CD4-positive, alpha-beta T cell (primary cell): ENCODE data around the gene LYG1. TPM values are rescaled to one million over a fixed set of nuclear protein-coding genes. Genes with fewer than 3 reads are reported as not detected.

Experiments used
- ATAC-seq: fragments of 200-7000 bp; cut with Tn5 transposase; one replicate; pipeline ENCODE4 v1.10.0; 2022; ENCODE audit warnings: mild to moderate bottlenecking; ENCODE audit not compliant: poor library complexity
- CTCF ChIA-PET: fragments of 350-600 bp; sonication (Branson Sonifier 250); formaldehyde crosslinking; loops from one replicate; lab custom pipeline; 2021; ENCODE audit warnings: antibody characterized with exemption, inconsistent platforms; lab: Charles Lee
- POLR2A ChIA-PET: fragments of 350-600 bp; sonication (Branson Sonifier 250); formaldehyde crosslinking; loops from one replicate; lab custom pipeline; 2021; ENCODE audit warnings: antibody characterized with exemption, inconsistent platforms; lab: Charles Lee
- DNase-seq, 14 experiments: peaks; one replicate each; pipeline ENCODE4 v3.0.0-alpha.2; 2013 to 2020; ENCODE audit warnings: mixed read lengths in 2 of 14
- H3K27ac ChIP-seq, 2 donors: one replicate each; pipeline versions ENCODE4 v1.5.1 to v1.7.0; 2013; ENCODE audit warnings: low read length in 2 of 2, low read depth in 1 of 2, mild to moderate bottlenecking in 1 of 2
- H3K27me3 ChIP-seq, 2 experiments: 1 replicate in 1 of 2; 2 replicates in 1 of 2; pipeline versions ENCODE4 v1.6.1 to v1.7.0; 2013; ENCODE audit warnings: low read length in 2 of 2, control low read depth in 1 of 2, mild to moderate bottlenecking in 1 of 2, moderate library complexity in 1 of 2; ENCODE audit not compliant: insufficient read depth in 2 of 2, control insufficient read depth in 1 of 2
- H3K36me3 ChIP-seq: one replicate; pipeline ENCODE4 v1.6.1; 2013; ENCODE audit warnings: low read length, control low read depth; ENCODE audit not compliant: insufficient read depth
- H3K4me1 ChIP-seq: one replicate; pipeline ENCODE4 v1.6.1; 2013; ENCODE audit warnings: low read length, control low read depth; ENCODE audit not compliant: insufficient read depth
- H3K4me3 ChIP-seq: one replicate; pipeline ENCODE4 v1.5.1; 2013; ENCODE audit warnings: mild to moderate bottlenecking, low read length, moderate library complexity
- H3K9me3 ChIP-seq, 2 experiments: 1 replicate in 1 of 2; 2 replicates in 1 of 2; pipeline versions ENCODE4 v1.6.1 to v1.7.0; 2013; ENCODE audit warnings: low read length in 2 of 2, mild to moderate bottlenecking in 2 of 2, control low read depth in 1 of 2, moderate library complexity in 1 of 2; ENCODE audit not compliant: control insufficient read depth in 1 of 2, insufficient read depth in 1 of 2
- H3K27ac Mint-ChIP-seq: one replicate; pipeline ENCODE4 v1.8.0; 2020; ENCODE audit warnings: mixed read lengths
- H3K27me3 Mint-ChIP-seq: one replicate; pipeline ENCODE4 v1.8.0; 2021; ENCODE audit warnings: mixed read lengths
- H3K36me3 Mint-ChIP-seq: one replicate; pipeline ENCODE4 v1.8.0; 2021; ENCODE audit warnings: low read depth, mixed read lengths
- H3K4me1 Mint-ChIP-seq: one replicate; pipeline ENCODE4 v1.8.0; 2021; ENCODE audit warnings: low read depth, mixed read lengths
- H3K4me3 Mint-ChIP-seq: one replicate; pipeline ENCODE4 v1.8.0; 2020; ENCODE audit warnings: mild to moderate bottlenecking, mixed read lengths
- H3K9me3 Mint-ChIP-seq: one replicate; pipeline ENCODE4 v1.8.0; 2020; ENCODE audit warnings: mixed read lengths
- intact Hi-C, 2 experiments: fragments of 100-400 bp; cut with DNase I in 1 of 2; cut with micrococcal nuclease in 1 of 2; formaldehyde crosslinking; loops; one replicate each; pipeline versions ENCODE4 v1.15.1 to v1.9.0; 2023 to 2025; cut with DNase I, micrococcal nuclease
- total RNA-seq, 174 experiments: library from RNA in 2 of 174; stranded (reverse) in 2 of 174; gene quantifications; one replicate each; pipeline ENCODE4 v1.2.3 and lab custom pipeline; 2021 to 2026
- TF ChIP-seq, protein P1 (sequence below): fragments of 200-600 bp; IDR thresholded peaks from one replicate; pipeline ENCODE4 v1.8.0; 2022; ENCODE audit warnings: antibody characterized with exemption, mild to moderate bottlenecking

LYG1 gene
- total RNA-seq, 2 experiments from 2014 or later: 0.71 to 1.3 TPM

DNA sequence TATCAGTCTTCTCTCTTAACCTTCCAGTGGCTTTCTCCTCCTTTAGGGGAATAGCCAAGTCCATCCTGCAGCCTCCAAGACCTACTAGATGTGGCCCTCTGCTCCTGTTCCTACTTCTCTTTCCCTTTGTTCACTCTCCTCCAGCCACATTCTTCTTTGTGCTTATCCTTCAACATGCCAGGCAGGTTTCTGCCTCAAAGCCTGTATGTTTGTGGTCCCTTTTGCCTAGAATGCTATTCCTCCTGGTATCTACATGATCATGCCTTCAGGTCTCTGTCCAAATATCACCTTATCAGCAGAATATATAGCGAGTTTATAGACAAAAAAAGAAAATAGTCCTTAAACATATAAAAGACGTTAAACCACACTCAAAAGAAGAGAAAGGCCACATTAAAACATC lies 51.0 kb downstream of the LYG1 start:
- no peak overlapping the region for H3K27ac ChIP-seq
- POLR2A ChIA-PET: no interaction called here
- H3K27me3 Mint-ChIP-seq: no peaks in the 10 kb centered on the region
- TF ChIP-seq, protein P1, sequence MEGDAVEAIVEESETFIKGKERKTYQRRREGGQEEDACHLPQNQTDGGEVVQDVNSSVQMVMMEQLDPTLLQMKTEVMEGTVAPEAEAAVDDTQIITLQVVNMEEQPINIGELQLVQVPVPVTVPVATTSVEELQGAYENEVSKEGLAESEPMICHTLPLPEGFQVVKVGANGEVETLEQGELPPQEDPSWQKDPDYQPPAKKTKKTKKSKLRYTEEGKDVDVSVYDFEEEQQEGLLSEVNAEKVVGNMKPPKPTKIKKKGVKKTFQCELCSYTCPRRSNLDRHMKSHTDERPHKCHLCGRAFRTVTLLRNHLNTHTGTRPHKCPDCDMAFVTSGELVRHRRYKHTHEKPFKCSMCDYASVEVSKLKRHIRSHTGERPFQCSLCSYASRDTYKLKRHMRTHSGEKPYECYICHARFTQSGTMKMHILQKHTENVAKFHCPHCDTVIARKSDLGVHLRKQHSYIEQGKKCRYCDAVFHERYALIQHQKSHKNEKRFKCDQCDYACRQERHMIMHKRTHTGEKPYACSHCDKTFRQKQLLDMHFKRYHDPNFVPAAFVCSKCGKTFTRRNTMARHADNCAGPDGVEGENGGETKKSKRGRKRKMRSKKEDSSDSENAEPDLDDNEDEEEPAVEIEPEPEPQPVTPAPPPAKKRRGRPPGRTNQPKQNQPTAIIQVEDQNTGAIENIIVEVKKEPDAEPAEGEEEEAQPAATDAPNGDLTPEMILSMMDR: no peak
- intact Hi-C loops: no loop called here
- no peak overlapping the region for H3K4me3 ChIP-seq
- no peaks in the 10 kb centered on the region for H3K4me1 ChIP-seq
- no peak overlapping the region for H3K4me3 Mint-ChIP-seq
- peaks cover 13% of the 10 kb centered on the region for H3K36me3 Mint-ChIP-seq
- H3K27me3 ChIP-seq: no peaks in the 10 kb centered on the region
- H3K4me1 Mint-ChIP-seq: no peaks in the 10 kb centered on the region
- H3K27ac Mint-ChIP-seq: no peak overlapping the region
- H3K36me3 ChIP-seq: peaks cover 2% of the 10 kb centered on the region
- DNase-seq (no peak), ATAC-seq (no peak)
- H3K9me3 Mint-ChIP-seq: no peaks in the 10 kb centered on the region
- CTCF ChIA-PET: no interaction called here
- H3K9me3 ChIP-seq: no peaks in the 10 kb centered on the region

DNA sequence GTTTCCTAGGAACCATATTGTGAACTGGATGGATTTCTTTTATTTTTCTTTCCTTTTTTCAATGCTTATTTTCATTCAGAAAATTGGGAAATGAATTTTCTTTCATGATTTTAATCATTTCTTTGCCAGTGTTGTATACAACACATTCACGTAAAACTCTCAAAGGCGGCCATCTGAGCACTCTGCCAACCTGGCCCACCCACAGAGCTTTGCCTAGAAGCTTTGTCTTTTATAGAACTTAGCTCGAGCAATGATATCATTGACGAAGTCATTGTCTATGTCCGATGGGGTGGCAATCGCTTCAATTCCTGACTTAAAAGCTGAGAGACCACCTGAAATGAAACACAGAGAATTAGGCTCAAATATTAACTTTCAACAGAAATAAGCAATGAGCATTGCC lies 58.8 kb downstream of the LYG1 start:
- H3K27me3 ChIP-seq: no peaks in the 10 kb centered on the region
- intact Hi-C loops: no loop called here
- ATAC-seq: no peak
- peaks cover 8% of the 10 kb centered on the region for H3K36me3 Mint-ChIP-seq
- H3K4me1 Mint-ChIP-seq: no peaks in the 10 kb centered on the region
- H3K9me3 Mint-ChIP-seq: no peaks in the 10 kb centered on the region
- no peak overlapping the region for H3K4me3 ChIP-seq
- no peak overlapping the region for H3K27ac ChIP-seq
- H3K9me3 ChIP-seq: no peaks in the 10 kb centered on the region
- no peak overlapping the region for H3K4me3 Mint-ChIP-seq
- no peaks in the 10 kb centered on the region for H3K27me3 Mint-ChIP-seq
- no peaks in the 10 kb centered on the region for H3K4me1 ChIP-seq
- DNase-seq: no peak
- peaks cover 2% of the 10 kb centered on the region for H3K36me3 ChIP-seq
- TF ChIP-seq, protein P1: no peak
- POLR2A ChIA-PET: interaction anchor here (0.9 kb wide), 1 partner anchor 169 kb away, joined by 4 read pairs; no protein-coding TSS in a partner anchor
- H3K27ac Mint-ChIP-seq: no peak overlapping the region
- CTCF ChIA-PET: no interaction called here

GRCh38 chr2:99240431-99240830 lies 60.6 kb downstream of the LYG1 start:
- no peak overlapping the region for H3K4me3 ChIP-seq
- ChIA-PET CTCF (no interaction called here), POLR2A (no interaction called here)
- no peaks in the 10 kb centered on the region for H3K4me1 ChIP-seq
- intact Hi-C loops: no loop called here
- ATAC-seq (no peak), DNase-seq (no peak)
- no peaks in the 10 kb centered on the region for H3K36me3 ChIP-seq
- TF ChIP-seq, protein P1: no peak
- H3K9me3 ChIP-seq: no peaks in the 10 kb centered on the region
- no peak overlapping the region for H3K27ac ChIP-seq
- no peaks in the 10 kb centered on the region for H3K36me3 Mint-ChIP-seq
- H3K27ac Mint-ChIP-seq: no peak overlapping the region
- H3K9me3 Mint-ChIP-seq: no peaks in the 10 kb centered on the region
- no peaks in the 10 kb centered on the region for H3K27me3 Mint-ChIP-seq
- no peaks in the 10 kb centered on the region for H3K4me1 Mint-ChIP-seq
- H3K4me3 Mint-ChIP-seq: no peak overlapping the region
- no peaks in the 10 kb centered on the region for H3K27me3 ChIP-seq
